Type B pancreatic cell (in vitro differentiated cells): ENCODE results near the gene ROS1. TPM values are rescaled to one million over a fixed set of nuclear protein-coding genes. Genes with fewer than 3 reads are reported as not detected.

Experiments
- DNase-seq: peaks from one replicate; pipeline ENCODE4 v3.0.0; 2021; ENCODE audit warnings: mixed read lengths; ENCODE audit not compliant: unreplicated experiment; ENCODE audit errors: extremely low spot score
- H3K27ac Mint-ChIP-seq: 2 replicates; pipeline ENCODE4 v1.8.0; 2021; ENCODE audit warnings: mild to moderate bottlenecking, mixed read lengths
- H3K27me3 Mint-ChIP-seq: 2 replicates; pipeline ENCODE4 v1.8.0; 2021; ENCODE audit warnings: mixed read lengths
- H3K36me3 Mint-ChIP-seq: 2 replicates; pipeline ENCODE4 v1.8.0; 2021; ENCODE audit warnings: mixed read lengths
- H3K4me1 Mint-ChIP-seq: one replicate; pipeline ENCODE4 v1.8.0; 2021; ENCODE audit warnings: mixed read lengths; ENCODE audit not compliant: unreplicated experiment
- H3K4me3 Mint-ChIP-seq: 2 replicates; pipeline ENCODE4 v1.8.0; 2021; ENCODE audit warnings: mild to moderate bottlenecking, mixed read lengths
- H3K9me3 Mint-ChIP-seq: 2 replicates; pipeline ENCODE4 v1.8.0; 2021; ENCODE audit warnings: mixed read lengths
- CTCF ChIP-seq: fragments of 200-600 bp; sonication (generic); conservative IDR thresholded peaks from 2 replicates; pipeline ENCODE4 v1.5.0; 2021; ENCODE audit warnings: antibody characterized with exemption, mild to moderate bottlenecking
- total RNA-seq: library from RNA; stranded (reverse); gene quantifications from 2 replicates; pipeline ENCODE4 v1.2.1, GENCODE V29; 2021; ENCODE audit warnings: low replicate concordance

The ROS1 gene
- total RNA-seq, 1 donor from 2014 or later, result 0.19 TPM

- TF ChIP-seq CTCF, result no peak
- no peak for DNase-seq
- Mint-ChIP-seq H3K4me3 (no peak overlapping the region), H3K27me3 (peaks cover 4% of the 10 kb centered on the region), H3K4me1 (peaks cover 4% of the 10 kb centered on the region), H3K36me3 (no peaks in the 10 kb centered on the region), H3K27ac (no peak overlapping the region), H3K9me3 (no peaks in the 10 kb centered on the region)
Observed at GRCh38 chr6:117307655-117308054, 118.1 kb downstream of the ROS1 start.

- Mint-ChIP-seq H3K27ac (no peak overlapping the region), H3K9me3 (no peaks in the 10 kb centered on the region), H3K36me3 (no peaks in the 10 kb centered on the region), H3K4me1 (no peaks in the 10 kb centered on the region), H3K4me3 (no peak overlapping the region), H3K27me3 (peaks cover 4% of the 10 kb centered on the region)
- DNase-seq, result no peak
- no peak for TF ChIP-seq CTCF
Observed at GRCh38 chr6:117306227-117306790, 119.4 kb downstream of the ROS1 start.

GRCh38 chr6:117304446-117304845, 121.3 kb downstream of the ROS1 start:
- Mint-ChIP-seq H3K36me3 (no peaks in the 10 kb centered on the region), H3K4me1 (no peaks in the 10 kb centered on the region), H3K27me3 (peaks cover 4% of the 10 kb centered on the region), H3K9me3 (no peaks in the 10 kb centered on the region), H3K4me3 (no peak overlapping the region), H3K27ac (no peak overlapping the region)
- TF ChIP-seq CTCF, result no peak
- no peak for DNase-seq

- H3K4me3 Mint-ChIP-seq, result no peak overlapping the region
- H3K9me3 Mint-ChIP-seq, result no peaks in the 10 kb centered on the region
- no peak for DNase-seq
- no peak for TF ChIP-seq CTCF
- peaks cover 4% of the 10 kb centered on the region for H3K27me3 Mint-ChIP-seq
- H3K27ac Mint-ChIP-seq, result no peak overlapping the region
- H3K4me1 Mint-ChIP-seq, result no peaks in the 10 kb centered on the region
- no peaks in the 10 kb centered on the region for H3K36me3 Mint-ChIP-seq
Observed at GRCh38 chr6:117303323-117303722, 122.4 kb downstream of the ROS1 start.

GRCh38 chr6:117298941-117299340, 126.8 kb downstream of the ROS1 start:
- Mint-ChIP-seq H3K4me3 (no peak overlapping the region), H3K27ac (no peak overlapping the region), H3K4me1 (no peaks in the 10 kb centered on the region), H3K36me3 (no peaks in the 10 kb centered on the region), H3K27me3 (peaks cover 9% of the 10 kb centered on the region), H3K9me3 (no peaks in the 10 kb centered on the region)
- no peak for DNase-seq
- TF ChIP-seq CTCF, result no peak
